Endothelial cell of umbilical vein (primary cell): ENCODE results near the gene EYS. TPM values are rescaled to one million over a fixed set of nuclear protein-coding genes. Genes with fewer than 3 reads are reported as not detected.

Experiments used
- BruUV-seq: library from RNA; stranded (reverse); fragments of 400-500 nt; replicated peaks from 2 replicates; lab custom pipeline; 2021; lab: Mats Ljungman, UMichigan
- CTCF ChIA-PET: fragments of 300-600, 350-600 bp; sonication (Branson Sonifier 250); formaldehyde crosslinking; loops from one replicate; lab custom pipeline; 2021; ENCODE audit warnings: antibody characterized with exemption, inconsistent platforms; lab: Charles Lee
- POLR2A ChIA-PET: fragments of 300-600, 350-600 bp; sonication (Branson Sonifier 250); formaldehyde crosslinking; loops from one replicate; lab custom pipeline; 2021; ENCODE audit warnings: antibody characterized with exemption, inconsistent platforms; lab: Charles Lee
- DNase-seq: peaks from one replicate; pipeline ENCODE4 v3.0.0-alpha.2; 2011; ENCODE audit warnings: low read depth, low spot score
- FAIRE-seq: peaks from 2 replicates; lab custom pipeline; 2011; peaks lifted over from hg19 to GRCh38; lab: Jason Lieb, UNC
- H2AFZ ChIP-seq: 2 replicates; pipeline ENCODE4 v1.6.0; 2012; ENCODE audit warnings: low read depth, low read length, control low read depth, inconsistent platforms
- H3K27ac ChIP-seq: 2 replicates; pipeline ENCODE4 v1.5.1; 2011; ENCODE audit warnings: low read depth, mild to moderate bottlenecking, control low read depth, low read length, moderate library complexity; ENCODE audit not compliant: insufficient read depth
- H3K27me3 ChIP-seq, 2 experiments: 2 replicates each; pipeline versions ENCODE4 v1.6.0 to v1.6.1; 2011; ENCODE audit warnings: low read length in 2 of 2, mixed read lengths in 1 of 2; ENCODE audit not compliant: control insufficient read depth in 2 of 2, insufficient read depth in 2 of 2
- H3K36me3 ChIP-seq, 2 experiments: 2 replicates in 1 of 2; 3 replicates in 1 of 2; pipeline ENCODE4 v1.5.1; 2011; ENCODE audit warnings: low read length in 2 of 2, mild to moderate bottlenecking in 1 of 2, moderate library complexity in 1 of 2; ENCODE audit not compliant: control insufficient read depth in 2 of 2, insufficient read depth in 2 of 2; ENCODE audit errors: extremely low read depth in 1 of 2
- H3K4me1 ChIP-seq: 3 replicates; pipeline ENCODE4 v1.5.1; 2011; ENCODE audit warnings: mild to moderate bottlenecking, low read length; ENCODE audit not compliant: control insufficient read depth, insufficient read depth; ENCODE audit errors: extremely low read depth
- H3K4me2 ChIP-seq: 2 replicates; pipeline ENCODE4 v1.6.1; 2011; ENCODE audit warnings: low read length, control low read depth, mixed read lengths; ENCODE audit not compliant: insufficient read depth
- H3K4me3 ChIP-seq, 3 experiments: fragments of 200-600 bp in 1 of 3; sonication (generic), shearing (Covaris generic) in 1 of 3; replicated peaks in 1 of 3; 2 replicates each; pipeline ENCODE4 v1.5.1; 2011 to 2016; ENCODE audit warnings: control low read depth in 3 of 3, low read length in 3 of 3, mild to moderate bottlenecking in 2 of 3, inconsistent platforms in 1 of 3, low read depth in 1 of 3, moderate library complexity in 1 of 3; ENCODE audit not compliant: insufficient read depth in 1 of 3
- H3K79me2 ChIP-seq: 2 replicates; pipeline ENCODE4 v1.6.0; 2012; ENCODE audit warnings: low read length, inconsistent platforms; ENCODE audit not compliant: control insufficient read depth, insufficient read depth
- H3K9ac ChIP-seq: replicated peaks from 2 replicates; pipeline ENCODE3; 2011; ENCODE audit warnings: low read length, control low read depth; ENCODE audit not compliant: insufficient read depth; ENCODE audit errors: extremely low read depth
- H3K9me1 ChIP-seq: replicated peaks from 3 replicates; pipeline ENCODE4 v1.6.0; 2011; ENCODE audit warnings: mild to moderate bottlenecking, low read length; ENCODE audit not compliant: control insufficient read depth, insufficient read depth; ENCODE audit errors: extremely low read depth
- H3K9me3 ChIP-seq: replicated peaks from 2 replicates; pipeline ENCODE4 v1.5.1; 2012; ENCODE audit warnings: low read length, inconsistent platforms; ENCODE audit not compliant: control insufficient read depth, insufficient read depth
- H4K20me1 ChIP-seq: replicated peaks from 2 replicates; pipeline ENCODE3; 2011; ENCODE audit warnings: mild to moderate bottlenecking, low read length; ENCODE audit not compliant: control insufficient read depth, insufficient read depth; ENCODE audit errors: extremely low read depth
- EZH2 ChIP-seq: IDR thresholded peaks from 2 replicates; pipeline ENCODE4 v1.6.1; 2012; ENCODE audit warnings: borderline replicate concordance, low read depth, mild to moderate bottlenecking, moderate library complexity, low read length, inconsistent platforms; ENCODE audit not compliant: severe bottlenecking
- FOS ChIP-seq: IDR thresholded peaks from 2 replicates; pipeline ENCODE4 v1.6.1; 2011; ENCODE audit warnings: mild to moderate bottlenecking, low read length, moderate library complexity, borderline replicate concordance; ENCODE audit not compliant: insufficient read depth
- GATA2 ChIP-seq: IDR thresholded peaks from 2 replicates; pipeline ENCODE4 v1.7.0; 2011; ENCODE audit warnings: low read depth, mild to moderate bottlenecking, moderate library complexity, mixed read lengths, low read length; ENCODE audit not compliant: insufficient read length, insufficient read depth
- JUN ChIP-seq: IDR thresholded peaks from 2 replicates; pipeline ENCODE4 v1.6.1; 2011; ENCODE audit warnings: borderline replicate concordance, low read depth; ENCODE audit not compliant: insufficient read length, insufficient read depth
- POLR2A ChIP-seq: IDR thresholded peaks from 2 replicates; pipeline ENCODE4 v1.6.1; 2012; ENCODE audit warnings: low read depth, mild to moderate bottlenecking, control low read depth, low read length
- POLR2AphosphoS5 ChIP-seq: IDR thresholded peaks from 2 replicates; pipeline ENCODE4 v1.6.1; 2012; ENCODE audit warnings: low read depth, mild to moderate bottlenecking, control low read depth, low read length, moderate library complexity; ENCODE audit not compliant: insufficient read depth
- dilution Hi-C: fragments of 300-500 bp; cut with MboI; formaldehyde crosslinking; loops from one replicate; pipeline ENCODE4 v1.15.0; 2019; ENCODE audit warnings: low sequenced_read_pairs; ENCODE audit not compliant: extremely low pct_ligation_motif_present
- intact Hi-C: fragments of 100-400 bp; cut with micrococcal nuclease; formaldehyde crosslinking; loops from one replicate; pipeline ENCODE4 v1.10.0; 2022
- polyA plus RNA-seq, 4 experiments: library from polyadenylated mRNA; depleted of rRNA in 3 of 4; stranded (reverse) in 3 of 4; unstranded in 1 of 4; fragments of >200 nt; gene quantifications; 2 replicates each; pipeline versions ENCODE4 v1.2.1 to v1.2.3, GENCODE V29; 2011 to 2012; ENCODE audit warnings: missing spikeins in 1 of 4
- total RNA-seq: library from RNA; stranded (reverse); gene quantifications from 2 replicates; pipeline ENCODE4 v1.2.3, GENCODE V29; 2021
- TF ChIP-seq, protein P1 (sequence below), 2 donors: IDR thresholded peaks; 1 replicate in 1 of 2; 2 replicates in 1 of 2; pipeline ENCODE4 v1.5.1; 2011; ENCODE audit warnings: low read length in 2 of 2, mild to moderate bottlenecking in 2 of 2, moderate library complexity in 2 of 2, control low read depth in 1 of 2, inconsistent platforms in 1 of 2, low read depth in 1 of 2; ENCODE audit not compliant: insufficient read depth in 1 of 2; ENCODE audit errors: extremely low read depth in 1 of 2

The EYS gene
- total and polyA plus RNA-seq, 2 donors (not counting 3 experiments of a cell fraction or from before 2014, with no cell fraction given) = 0.01 to 0.27 TPM

DNA sequence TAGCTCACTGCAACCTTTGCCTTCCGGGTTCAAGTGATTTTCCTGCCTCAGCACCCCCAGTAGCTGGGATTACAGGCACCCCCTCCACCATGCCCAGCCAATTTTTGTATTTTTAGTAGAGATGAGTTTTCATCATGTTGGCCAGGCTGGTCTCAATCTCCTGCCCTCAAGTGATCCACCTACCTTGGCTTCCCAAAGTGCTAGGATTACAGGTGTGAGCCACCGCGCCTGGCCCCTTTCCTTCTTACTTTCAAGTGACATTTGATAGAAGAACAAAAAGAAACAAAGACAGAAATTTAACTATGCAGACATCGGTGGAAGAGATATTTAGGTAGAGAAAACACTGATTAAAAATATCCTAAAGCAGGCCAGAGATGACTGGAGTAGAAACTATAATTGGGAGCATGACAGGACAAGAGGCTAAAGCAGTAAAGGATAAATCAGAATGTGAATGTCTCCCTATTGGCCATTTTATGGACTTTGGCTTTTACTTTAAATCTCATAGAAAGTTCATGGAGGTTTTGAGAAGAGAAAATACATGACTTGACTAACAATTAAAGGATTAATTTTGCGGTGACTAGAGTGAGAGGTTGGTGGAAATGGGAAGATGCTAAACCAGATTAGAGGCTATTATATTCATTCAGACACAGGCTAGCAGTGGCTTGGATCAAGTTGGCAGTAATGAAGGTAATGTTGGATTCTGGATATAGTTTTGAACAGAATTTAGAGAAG is 2.2 kb upstream of the EYS start:
- FAIRE-seq (no peak), DNase-seq (no peak)
- H2AFZ ChIP-seq = no peak overlapping the region
- H3K36me3 ChIP-seq = no peaks in the 10 kb centered on the region
- intact Hi-C loops = no loop called here
- no peaks in the 10 kb centered on the region for H3K9me1 ChIP-seq
- no peak overlapping the region for H3K9ac ChIP-seq
- H3K4me1 ChIP-seq = no peaks in the 10 kb centered on the region
- no peak overlapping the region for H3K27ac ChIP-seq
- TF ChIP-seq FOS = no peak
- no peak for TF ChIP-seq JUN
- no peak for TF ChIP-seq EZH2
- TF ChIP-seq POLR2A = no peak
- TF ChIP-seq POLR2AphosphoS5 = no peak
- TF ChIP-seq, protein P1, sequence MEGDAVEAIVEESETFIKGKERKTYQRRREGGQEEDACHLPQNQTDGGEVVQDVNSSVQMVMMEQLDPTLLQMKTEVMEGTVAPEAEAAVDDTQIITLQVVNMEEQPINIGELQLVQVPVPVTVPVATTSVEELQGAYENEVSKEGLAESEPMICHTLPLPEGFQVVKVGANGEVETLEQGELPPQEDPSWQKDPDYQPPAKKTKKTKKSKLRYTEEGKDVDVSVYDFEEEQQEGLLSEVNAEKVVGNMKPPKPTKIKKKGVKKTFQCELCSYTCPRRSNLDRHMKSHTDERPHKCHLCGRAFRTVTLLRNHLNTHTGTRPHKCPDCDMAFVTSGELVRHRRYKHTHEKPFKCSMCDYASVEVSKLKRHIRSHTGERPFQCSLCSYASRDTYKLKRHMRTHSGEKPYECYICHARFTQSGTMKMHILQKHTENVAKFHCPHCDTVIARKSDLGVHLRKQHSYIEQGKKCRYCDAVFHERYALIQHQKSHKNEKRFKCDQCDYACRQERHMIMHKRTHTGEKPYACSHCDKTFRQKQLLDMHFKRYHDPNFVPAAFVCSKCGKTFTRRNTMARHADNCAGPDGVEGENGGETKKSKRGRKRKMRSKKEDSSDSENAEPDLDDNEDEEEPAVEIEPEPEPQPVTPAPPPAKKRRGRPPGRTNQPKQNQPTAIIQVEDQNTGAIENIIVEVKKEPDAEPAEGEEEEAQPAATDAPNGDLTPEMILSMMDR (IDR thresholded peaks at IDR 0.05; ENCODE audit: extremely low read depth in 1 of 2, insufficient read depth in 1 of 2, low read depth in 1 of 2, low read length in 2 of 2) = no peak
- no peak for TF ChIP-seq GATA2
- dilution Hi-C loops = no loop called here
- ChIA-PET CTCF (no interaction called here), POLR2A (no interaction called here)
- BruUV-seq = no TSS peak
- no peak overlapping the region for H3K4me2 ChIP-seq
- H3K27me3 ChIP-seq = no peaks in the 10 kb centered on the region
- H3K9me3 ChIP-seq = no peaks in the 10 kb centered on the region
- no peaks in the 10 kb centered on the region for H4K20me1 ChIP-seq
- H3K79me2 ChIP-seq = no peaks in the 10 kb centered on the region
- no peak overlapping the region for H3K4me3 ChIP-seq
